SK-N-SH treated with all-trans-retinoic acid at 6 μM for 48 hours (cell line): ENCODE results near the gene MYO16.

Source experiments
- ATAC-seq: fragments of 200-7000 bp; cut with Tn5 transposase; 3 replicates; pipeline ENCODE4 v1.9.1; 2020; ENCODE audit warnings: mild to moderate bottlenecking, moderate library complexity
- ARNTL ChIP-seq: fragments of 450-650 bp; formaldehyde crosslinking; IDR thresholded peaks from 2 replicates; pipeline ENCODE4 v1.5.0; 2020; ENCODE audit warnings: low read depth, mild to moderate bottlenecking, moderate library complexity, borderline replicate concordance
- BACH2 ChIP-seq: fragments of 250-450 bp; sonication (Bioruptor Pico); IDR thresholded peaks from 2 replicates; pipeline ENCODE4 v1.9.0; 2021; ENCODE audit warnings: mild to moderate bottlenecking, borderline replicate concordance
- CSRNP3 ChIP-seq: fragments of 250-450 bp; sonication (Bioruptor Pico); IDR thresholded peaks from 2 replicates; pipeline ENCODE4 v1.5.1; 2021; ENCODE audit warnings: mild to moderate bottlenecking, moderate library complexity
- ESRRG ChIP-seq: fragments of 250-450 bp; sonication (Bioruptor Pico); IDR thresholded peaks from 2 replicates; pipeline ENCODE4 v1.6.1; 2021; ENCODE audit warnings: mild to moderate bottlenecking
- GLIS3 ChIP-seq: fragments of 250-450 bp; sonication (Bioruptor Pico); IDR thresholded peaks from 2 replicates; pipeline ENCODE4 v1.5.0; 2020; ENCODE audit warnings: mild to moderate bottlenecking, moderate library complexity
- ISL1 ChIP-seq: fragments of 250-450 bp; sonication (Bioruptor Pico); IDR thresholded peaks from 2 replicates; pipeline ENCODE4 v2.1.2; 2022; ENCODE audit warnings: mild to moderate bottlenecking, moderate library complexity
- OSR1 ChIP-seq: fragments of 250-450 bp; sonication (Bioruptor Pico); IDR thresholded peaks from 2 replicates; pipeline ENCODE4 v1.8.0; 2022; ENCODE audit warnings: moderate library complexity, mild to moderate bottlenecking, inconsistent platforms
- PPARA ChIP-seq: fragments of 250-450 bp; sonication (Bioruptor Pico); IDR thresholded peaks from 2 replicates; pipeline ENCODE4 v1.5.0; 2020; ENCODE audit warnings: mild to moderate bottlenecking, borderline replicate concordance
- SNAI2 ChIP-seq: fragments of 250-450 bp; sonication (Bioruptor Pico); IDR thresholded peaks from 2 replicates; pipeline ENCODE4 v1.5.0; 2020; ENCODE audit warnings: mild to moderate bottlenecking, moderate library complexity
- TCF4 ChIP-seq: fragments of 250-450 bp; sonication (Bioruptor Pico); IDR thresholded peaks from 2 replicates; pipeline ENCODE4 v1.8.0; 2021; ENCODE audit warnings: mild to moderate bottlenecking, moderate library complexity, borderline replicate concordance
- TOX ChIP-seq: fragments of 250-450 bp; sonication (Bioruptor Pico); IDR thresholded peaks from 2 replicates; pipeline ENCODE4 v1.8.0; 2021; ENCODE audit warnings: mild to moderate bottlenecking, moderate library complexity, borderline replicate concordance
- ZFP30 ChIP-seq: fragments of 450-650 bp; formaldehyde crosslinking; IDR thresholded peaks from 2 replicates; pipeline ENCODE4 v1.5.0; 2022; ENCODE audit warnings: mild to moderate bottlenecking, moderate library complexity
- ZNF565 ChIP-seq: fragments of 450-650 bp; formaldehyde crosslinking; conservative IDR thresholded peaks from 2 replicates; pipeline ENCODE4 v1.5.0; 2020; ENCODE audit warnings: low read depth, mild to moderate bottlenecking, moderate library complexity
- ZNF70 ChIP-seq: fragments of 450-650 bp; formaldehyde crosslinking; IDR thresholded peaks from 2 replicates; pipeline ENCODE4 v1.5.0; 2020; ENCODE audit warnings: mild to moderate bottlenecking, moderate library complexity
- TF ChIP-seq, protein P1 (sequence below): fragments of 250-450 bp; sonication (Bioruptor Pico); IDR thresholded peaks from 2 replicates; pipeline ENCODE4 v1.5.0; 2020; ENCODE audit warnings: mild to moderate bottlenecking, moderate library complexity
- TF ChIP-seq, protein P2 (sequence below): fragments of 250-450 bp; sonication (Bioruptor Pico); IDR thresholded peaks from 2 replicates; pipeline ENCODE4 v1.5.1; 2020; ENCODE audit warnings: low read depth, mild to moderate bottlenecking, moderate library complexity
- TF ChIP-seq, protein P3 (sequence below): fragments of 250-450 bp; sonication (Bioruptor Pico); IDR thresholded peaks from 2 replicates; pipeline ENCODE4 v1.8.0; 2021; ENCODE audit warnings: low read depth, mild to moderate bottlenecking, moderate library complexity, borderline replicate concordance

The MYO16 gene

GRCh38 chr13:109207622-109208021 is 578.2 kb downstream of the MYO16 start (continued):
- TF ChIP-seq, protein P1, sequence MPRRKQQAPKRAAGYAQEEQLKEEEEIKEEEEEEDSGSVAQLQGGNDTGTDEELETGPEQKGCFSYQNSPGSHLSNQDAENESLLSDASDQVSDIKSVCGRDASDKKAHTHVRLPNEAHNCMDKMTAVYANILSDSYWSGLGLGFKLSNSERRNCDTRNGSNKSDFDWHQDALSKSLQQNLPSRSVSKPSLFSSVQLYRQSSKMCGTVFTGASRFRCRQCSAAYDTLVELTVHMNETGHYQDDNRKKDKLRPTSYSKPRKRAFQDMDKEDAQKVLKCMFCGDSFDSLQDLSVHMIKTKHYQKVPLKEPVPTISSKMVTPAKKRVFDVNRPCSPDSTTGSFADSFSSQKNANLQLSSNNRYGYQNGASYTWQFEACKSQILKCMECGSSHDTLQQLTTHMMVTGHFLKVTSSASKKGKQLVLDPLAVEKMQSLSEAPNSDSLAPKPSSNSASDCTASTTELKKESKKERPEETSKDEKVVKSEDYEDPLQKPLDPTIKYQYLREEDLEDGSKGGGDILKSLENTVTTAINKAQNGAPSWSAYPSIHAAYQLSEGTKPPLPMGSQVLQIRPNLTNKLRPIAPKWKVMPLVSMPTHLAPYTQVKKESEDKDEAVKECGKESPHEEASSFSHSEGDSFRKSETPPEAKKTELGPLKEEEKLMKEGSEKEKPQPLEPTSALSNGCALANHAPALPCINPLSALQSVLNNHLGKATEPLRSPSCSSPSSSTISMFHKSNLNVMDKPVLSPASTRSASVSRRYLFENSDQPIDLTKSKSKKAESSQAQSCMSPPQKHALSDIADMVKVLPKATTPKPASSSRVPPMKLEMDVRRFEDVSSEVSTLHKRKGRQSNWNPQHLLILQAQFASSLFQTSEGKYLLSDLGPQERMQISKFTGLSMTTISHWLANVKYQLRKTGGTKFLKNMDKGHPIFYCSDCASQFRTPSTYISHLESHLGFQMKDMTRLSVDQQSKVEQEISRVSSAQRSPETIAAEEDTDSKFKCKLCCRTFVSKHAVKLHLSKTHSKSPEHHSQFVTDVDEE = no peak
- TF ChIP-seq ISL1 = no peak

DNA sequence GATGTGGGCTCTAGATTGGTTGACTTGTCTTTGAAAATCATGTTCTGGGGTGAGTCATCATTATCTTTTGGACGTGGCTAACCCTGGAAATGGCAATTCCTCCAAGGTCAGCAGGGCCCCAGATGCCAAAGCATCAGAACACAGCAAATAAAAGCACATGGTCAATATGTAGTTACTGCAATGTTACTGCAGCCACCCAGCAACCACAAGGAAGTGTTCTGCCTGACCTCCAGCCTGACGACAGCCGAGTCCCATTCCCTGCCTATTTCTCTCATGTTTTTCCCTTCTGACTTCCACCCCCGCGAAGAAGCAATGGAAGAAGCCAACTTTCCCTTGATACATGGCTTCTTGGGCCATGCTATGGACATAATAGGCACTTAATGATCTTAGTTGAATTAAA is 579.1 kb downstream of the MYO16 start:
- no peak for TF ChIP-seq ISL1
- no peak for TF ChIP-seq SNAI2 (CRISPR knock-in tag)
- no peak for ATAC-seq

DNA sequence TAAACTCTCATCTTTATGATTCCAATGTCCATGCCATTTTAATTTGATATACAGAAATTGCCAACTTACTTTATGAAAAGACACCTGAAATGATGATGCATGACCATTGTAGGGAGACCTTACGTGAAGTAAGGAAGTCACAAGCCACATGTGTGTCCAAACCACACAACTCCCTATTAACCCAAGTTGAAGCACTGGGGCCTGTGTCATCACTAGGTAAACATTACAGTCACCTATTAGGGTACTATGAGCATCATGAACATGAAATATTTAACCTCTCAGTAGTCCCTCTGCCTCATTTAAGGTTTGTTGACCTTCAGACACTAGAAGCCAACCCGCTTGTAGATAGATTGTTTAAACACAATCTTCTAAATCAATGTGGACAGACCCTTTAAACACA is 580.1 kb downstream of the MYO16 start:
- TF ChIP-seq, protein P2, sequence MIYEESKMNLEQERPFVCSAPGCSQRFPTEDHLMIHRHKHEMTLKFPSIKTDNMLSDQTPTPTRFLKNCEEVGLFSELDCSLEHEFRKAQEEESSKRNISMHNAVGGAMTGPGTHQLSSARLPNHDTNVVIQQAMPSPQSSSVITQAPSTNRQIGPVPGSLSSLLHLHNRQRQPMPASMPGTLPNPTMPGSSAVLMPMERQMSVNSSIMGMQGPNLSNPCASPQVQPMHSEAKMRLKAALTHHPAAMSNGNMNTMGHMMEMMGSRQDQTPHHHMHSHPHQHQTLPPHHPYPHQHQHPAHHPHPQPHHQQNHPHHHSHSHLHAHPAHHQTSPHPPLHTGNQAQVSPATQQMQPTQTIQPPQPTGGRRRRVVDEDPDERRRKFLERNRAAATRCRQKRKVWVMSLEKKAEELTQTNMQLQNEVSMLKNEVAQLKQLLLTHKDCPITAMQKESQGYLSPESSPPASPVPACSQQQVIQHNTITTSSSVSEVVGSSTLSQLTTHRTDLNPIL (CRISPR knock-in tag) = no peak
- no peak for TF ChIP-seq ARNTL (CRISPR knock-in tag)
- TF ChIP-seq, protein P1 = no peak
- no peak for TF ChIP-seq ZNF565 (CRISPR knock-in tag)
- TF ChIP-seq ESRRG (CRISPR knock-in tag) = no peak
- no peak for TF ChIP-seq CSRNP3 (CRISPR knock-in tag)
- TF ChIP-seq SNAI2 (CRISPR knock-in tag) = no peak
- TF ChIP-seq TCF4 (CRISPR knock-in tag) = no peak
- no peak for TF ChIP-seq ZNF70
- TF ChIP-seq OSR1 (CRISPR knock-in tag) = no peak
- no peak for TF ChIP-seq TOX (CRISPR knock-in tag)
- no peak for TF ChIP-seq ISL1
- TF ChIP-seq, protein P3, sequence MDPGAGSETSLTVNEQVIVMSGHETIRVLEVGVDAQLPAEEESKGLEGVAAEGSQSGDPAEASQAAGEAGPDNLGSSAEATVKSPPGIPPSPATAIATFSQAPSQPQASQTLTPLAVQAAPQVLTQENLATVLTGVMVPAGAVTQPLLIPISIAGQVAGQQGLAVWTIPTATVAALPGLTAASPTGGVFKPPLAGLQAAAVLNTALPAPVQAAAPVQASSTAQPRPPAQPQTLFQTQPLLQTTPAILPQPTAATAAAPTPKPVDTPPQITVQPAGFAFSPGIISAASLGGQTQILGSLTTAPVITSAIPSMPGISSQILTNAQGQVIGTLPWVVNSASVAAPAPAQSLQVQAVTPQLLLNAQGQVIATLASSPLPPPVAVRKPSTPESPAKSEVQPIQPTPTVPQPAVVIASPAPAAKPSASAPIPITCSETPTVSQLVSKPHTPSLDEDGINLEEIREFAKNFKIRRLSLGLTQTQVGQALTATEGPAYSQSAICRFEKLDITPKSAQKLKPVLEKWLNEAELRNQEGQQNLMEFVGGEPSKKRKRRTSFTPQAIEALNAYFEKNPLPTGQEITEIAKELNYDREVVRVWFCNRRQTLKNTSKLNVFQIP (CRISPR knock-in tag) = no peak
- TF ChIP-seq GLIS3 (CRISPR knock-in tag) = no peak
- no peak for ATAC-seq

DNA sequence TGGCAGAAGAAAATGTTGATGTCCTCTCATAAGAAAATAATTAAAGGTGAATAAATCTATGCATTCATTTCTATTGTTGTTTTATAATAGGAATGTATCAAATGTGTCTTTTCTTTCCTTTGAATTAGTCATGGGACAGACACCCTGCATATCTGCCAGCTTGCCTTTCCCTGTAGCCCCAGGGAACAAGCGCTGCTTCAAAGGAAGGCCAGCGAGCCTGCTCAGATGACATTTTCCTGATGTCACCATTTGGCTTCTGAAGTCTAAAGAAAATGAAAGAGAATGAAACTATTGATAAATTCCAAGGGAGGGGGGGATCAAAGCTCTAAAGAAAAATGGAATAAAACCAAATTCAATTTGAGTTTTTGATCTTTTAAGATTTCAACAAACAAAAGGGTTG is 582.2 kb downstream of the MYO16 start:
- TF ChIP-seq BACH2 (CRISPR knock-in tag) (no peak), ZNF70 (no peak), TCF4 (CRISPR knock-in tag) (peak; percentile 24; the same call in 1 of the 2 replicates)
- no peak for ATAC-seq

DNA sequence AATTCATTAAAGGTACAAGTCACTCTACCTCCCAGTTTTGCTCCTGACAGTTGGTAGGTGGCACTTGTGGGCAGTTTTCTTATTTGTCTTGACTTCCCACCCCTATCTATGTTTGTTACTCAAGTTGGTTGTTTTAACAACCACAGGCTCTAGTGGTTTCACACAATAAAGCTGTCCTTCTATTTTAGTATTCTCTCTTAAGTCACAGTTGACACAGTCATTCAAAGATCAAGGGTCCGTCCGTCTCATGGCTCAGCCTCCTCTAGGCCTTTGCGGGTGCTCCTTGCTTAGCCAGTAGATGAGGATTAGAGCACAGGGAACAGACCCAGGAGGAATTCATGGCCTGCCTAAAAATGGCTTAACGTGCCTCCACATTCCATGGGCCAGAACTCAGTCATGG is 583.2 kb downstream of the MYO16 start:
- ATAC-seq = no peak
- TF ChIP-seq TOX (CRISPR knock-in tag) (no peak), ZFP30 (CRISPR knock-in tag) (no peak), PPARA (CRISPR knock-in tag) (no peak), BACH2 (CRISPR knock-in tag) (no peak), CSRNP3 (CRISPR knock-in tag) (no peak), ZNF565 (CRISPR knock-in tag) (no peak)
- TF ChIP-seq, protein P2 (CRISPR knock-in tag) = no peak
- TF ChIP-seq, protein P1 = no peak
